ENCODE data around the gene RNF125.

DNA sequence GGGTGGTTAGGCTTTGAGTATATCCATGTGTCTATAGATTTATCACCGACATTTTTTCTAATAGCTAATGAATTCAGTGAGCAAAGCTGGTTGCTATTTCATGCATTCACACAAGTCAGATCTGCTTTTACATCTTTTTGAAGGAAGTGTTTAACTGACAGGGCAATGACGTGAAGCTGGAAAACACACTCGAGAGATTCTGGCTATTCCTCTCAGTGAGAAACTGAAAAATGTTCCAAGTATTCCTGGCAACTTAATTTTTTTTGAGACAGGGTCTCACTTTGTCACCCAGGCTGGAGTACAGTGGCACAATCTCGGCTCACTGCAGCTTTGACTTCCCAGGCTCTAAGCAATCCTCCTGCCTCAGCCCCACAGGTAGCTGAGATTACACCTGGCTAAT, 94.2 kb downstream of the RNF125 start:
- no peak for TF ChIP-seq EZH2 (IDR thresholded peaks at IDR 0.05; ENCODE audit: borderline replicate concordance, low read depth, low read length, severe bottlenecking)
- TF ChIP-seq, protein P1, sequence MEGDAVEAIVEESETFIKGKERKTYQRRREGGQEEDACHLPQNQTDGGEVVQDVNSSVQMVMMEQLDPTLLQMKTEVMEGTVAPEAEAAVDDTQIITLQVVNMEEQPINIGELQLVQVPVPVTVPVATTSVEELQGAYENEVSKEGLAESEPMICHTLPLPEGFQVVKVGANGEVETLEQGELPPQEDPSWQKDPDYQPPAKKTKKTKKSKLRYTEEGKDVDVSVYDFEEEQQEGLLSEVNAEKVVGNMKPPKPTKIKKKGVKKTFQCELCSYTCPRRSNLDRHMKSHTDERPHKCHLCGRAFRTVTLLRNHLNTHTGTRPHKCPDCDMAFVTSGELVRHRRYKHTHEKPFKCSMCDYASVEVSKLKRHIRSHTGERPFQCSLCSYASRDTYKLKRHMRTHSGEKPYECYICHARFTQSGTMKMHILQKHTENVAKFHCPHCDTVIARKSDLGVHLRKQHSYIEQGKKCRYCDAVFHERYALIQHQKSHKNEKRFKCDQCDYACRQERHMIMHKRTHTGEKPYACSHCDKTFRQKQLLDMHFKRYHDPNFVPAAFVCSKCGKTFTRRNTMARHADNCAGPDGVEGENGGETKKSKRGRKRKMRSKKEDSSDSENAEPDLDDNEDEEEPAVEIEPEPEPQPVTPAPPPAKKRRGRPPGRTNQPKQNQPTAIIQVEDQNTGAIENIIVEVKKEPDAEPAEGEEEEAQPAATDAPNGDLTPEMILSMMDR (IDR thresholded peaks at IDR 0.05; ENCODE audit: borderline replicate concordance, extremely low read depth, low read length, poor library complexity, severe bottlenecking), result no peak
